Astrocyte (in vitro differentiated cells and primary cell): Measurements from ENCODE around the gene GPR68. TPM values are rescaled to one million over a fixed set of nuclear protein-coding genes. Genes with fewer than 3 reads are reported as not detected.

ENCODE experiments used
- DNase-seq: peaks from one replicate; pipeline ENCODE4 v3.0.0-alpha.2; 2010; ENCODE audit warnings: low read depth
- FAIRE-seq: peaks from 2 replicates; lab custom pipeline; 2011; peaks lifted over from hg19 to GRCh38; lab: Jason Lieb, UNC
- H2AFZ ChIP-seq: 2 replicates; pipeline ENCODE4 v1.6.0; 2012; ENCODE audit warnings: low read depth, low read length, inconsistent platforms
- H3K27ac ChIP-seq: 2 replicates; pipeline ENCODE4 v1.5.1; 2011; ENCODE audit warnings: low read depth, low read length, inconsistent platforms
- H3K27me3 ChIP-seq: 2 replicates; pipeline ENCODE4 v1.6.0; 2011; ENCODE audit warnings: low read length, inconsistent platforms; ENCODE audit not compliant: insufficient read depth
- H3K36me3 ChIP-seq: 2 replicates; pipeline ENCODE4 v1.5.1; 2011; ENCODE audit warnings: low read length, inconsistent platforms; ENCODE audit not compliant: insufficient read depth
- H3K4me1 ChIP-seq: 2 replicates; pipeline ENCODE4 v1.5.1; 2011; ENCODE audit warnings: low read length, inconsistent platforms; ENCODE audit not compliant: insufficient read depth
- H3K4me2 ChIP-seq: 2 replicates; pipeline ENCODE4 v1.6.0; 2012; ENCODE audit warnings: low read length, inconsistent platforms
- H3K4me3 ChIP-seq: 2 replicates; pipeline ENCODE4 v1.5.1; 2011; ENCODE audit warnings: low read depth, mild to moderate bottlenecking, low read length, inconsistent platforms; ENCODE audit not compliant: insufficient read depth
- H3K79me2 ChIP-seq: 2 replicates; pipeline ENCODE4 v1.6.0; 2012; ENCODE audit warnings: mild to moderate bottlenecking, low read length, inconsistent platforms; ENCODE audit not compliant: insufficient read depth
- H3K9ac ChIP-seq: 2 replicates; pipeline ENCODE4 v1.6.0; 2012; ENCODE audit warnings: mild to moderate bottlenecking, low read length, inconsistent platforms
- H3K9me3 ChIP-seq: 2 replicates; pipeline ENCODE4 v1.5.1; 2012; ENCODE audit warnings: low read depth, mild to moderate bottlenecking, low read length, inconsistent platforms; ENCODE audit not compliant: insufficient read depth
- H4K20me1 ChIP-seq: 2 replicates; pipeline ENCODE4 v1.6.0; 2012; ENCODE audit warnings: low read length, inconsistent platforms; ENCODE audit not compliant: insufficient read depth
- H3K27ac Mint-ChIP-seq: one replicate; pipeline ENCODE4 v1.8.0; 2021; ENCODE audit warnings: mild to moderate bottlenecking, mixed read lengths; ENCODE audit not compliant: unreplicated experiment
- H3K27me3 Mint-ChIP-seq: one replicate; pipeline ENCODE4 v1.8.0; 2021; ENCODE audit warnings: low read depth, mixed read lengths; ENCODE audit not compliant: unreplicated experiment
- H3K36me3 Mint-ChIP-seq: one replicate; pipeline ENCODE4 v1.8.0; 2021; ENCODE audit warnings: low read depth, mixed read lengths; ENCODE audit not compliant: unreplicated experiment
- H3K4me1 Mint-ChIP-seq: one replicate; pipeline ENCODE4 v1.8.0; 2021; ENCODE audit warnings: low read depth, mixed read lengths; ENCODE audit not compliant: unreplicated experiment
- H3K4me3 Mint-ChIP-seq: one replicate; pipeline ENCODE4 v1.8.0; 2021; ENCODE audit warnings: mild to moderate bottlenecking, moderate library complexity, mixed read lengths; ENCODE audit not compliant: unreplicated experiment
- H3K9me3 Mint-ChIP-seq: one replicate; pipeline ENCODE4 v1.8.0; 2021; ENCODE audit warnings: mild to moderate bottlenecking, mixed read lengths; ENCODE audit not compliant: unreplicated experiment
- EZH2 ChIP-seq: IDR thresholded peaks from 2 replicates; pipeline ENCODE4 v1.6.1; 2012; ENCODE audit warnings: mild to moderate bottlenecking, low read length, inconsistent platforms; ENCODE audit not compliant: insufficient read depth
- total RNA-seq: library from RNA; stranded (reverse); gene quantifications from 2 replicates; pipeline ENCODE4 v1.2.1, GENCODE V29; 2021
- TF ChIP-seq, protein P1 (sequence below): IDR thresholded peaks from 2 replicates; pipeline ENCODE4 v1.5.1; 2011; ENCODE audit warnings: low read depth, mild to moderate bottlenecking, inconsistent platforms, low read length, moderate library complexity; ENCODE audit not compliant: insufficient read depth

Gene GPR68
- total RNA-seq, 1 donor from 2014 or later = 0.50 TPM

DNA sequence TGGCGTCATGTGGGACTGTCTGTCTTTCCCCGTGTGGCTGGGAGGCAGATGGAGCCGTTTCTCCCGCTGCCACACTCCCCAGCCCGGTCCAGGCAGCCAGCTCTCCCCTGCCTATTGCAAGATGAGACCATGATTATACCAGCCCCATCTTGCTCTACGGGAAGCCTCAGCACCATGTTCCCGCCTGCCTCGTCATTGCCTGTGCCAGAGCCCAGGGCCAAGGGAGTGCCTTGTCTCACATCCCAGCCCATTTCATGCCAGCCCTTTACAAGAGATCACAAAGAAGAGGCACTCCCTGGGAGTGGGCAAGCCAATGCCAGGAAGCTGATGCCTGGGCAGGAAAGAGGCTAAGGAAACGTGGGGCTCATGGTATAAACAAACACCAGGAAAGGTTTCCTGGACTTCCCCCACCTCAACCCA, 23.9 kb downstream of the GPR68 start:
- H2AFZ ChIP-seq = no peak overlapping the region
- no peaks in the 10 kb centered on the region for H4K20me1 ChIP-seq
- H3K4me3 Mint-ChIP-seq = no peak overlapping the region
- TF ChIP-seq, protein P1, sequence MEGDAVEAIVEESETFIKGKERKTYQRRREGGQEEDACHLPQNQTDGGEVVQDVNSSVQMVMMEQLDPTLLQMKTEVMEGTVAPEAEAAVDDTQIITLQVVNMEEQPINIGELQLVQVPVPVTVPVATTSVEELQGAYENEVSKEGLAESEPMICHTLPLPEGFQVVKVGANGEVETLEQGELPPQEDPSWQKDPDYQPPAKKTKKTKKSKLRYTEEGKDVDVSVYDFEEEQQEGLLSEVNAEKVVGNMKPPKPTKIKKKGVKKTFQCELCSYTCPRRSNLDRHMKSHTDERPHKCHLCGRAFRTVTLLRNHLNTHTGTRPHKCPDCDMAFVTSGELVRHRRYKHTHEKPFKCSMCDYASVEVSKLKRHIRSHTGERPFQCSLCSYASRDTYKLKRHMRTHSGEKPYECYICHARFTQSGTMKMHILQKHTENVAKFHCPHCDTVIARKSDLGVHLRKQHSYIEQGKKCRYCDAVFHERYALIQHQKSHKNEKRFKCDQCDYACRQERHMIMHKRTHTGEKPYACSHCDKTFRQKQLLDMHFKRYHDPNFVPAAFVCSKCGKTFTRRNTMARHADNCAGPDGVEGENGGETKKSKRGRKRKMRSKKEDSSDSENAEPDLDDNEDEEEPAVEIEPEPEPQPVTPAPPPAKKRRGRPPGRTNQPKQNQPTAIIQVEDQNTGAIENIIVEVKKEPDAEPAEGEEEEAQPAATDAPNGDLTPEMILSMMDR = no peak
- TF ChIP-seq EZH2 = no peak
- no peaks in the 10 kb centered on the region for H3K27me3 Mint-ChIP-seq
- H3K4me1 ChIP-seq = peaks cover 10% of the 10 kb centered on the region
- no peak for FAIRE-seq
- peaks cover 7% of the 10 kb centered on the region for H3K4me1 Mint-ChIP-seq
- peaks cover 37% of the 10 kb centered on the region for H3K36me3 Mint-ChIP-seq
- H3K27ac Mint-ChIP-seq = no peak overlapping the region
- H3K9me3 Mint-ChIP-seq = peaks cover 7% of the 10 kb centered on the region
- no peaks in the 10 kb centered on the region for H3K36me3 ChIP-seq
- no peaks in the 10 kb centered on the region for H3K79me2 ChIP-seq
- no peak overlapping the region for H3K9ac ChIP-seq
- H3K27ac ChIP-seq = no peak overlapping the region
- no peak overlapping the region for H3K4me2 ChIP-seq
- no peak overlapping the region for H3K4me3 ChIP-seq
- no peak for DNase-seq
- H3K9me3 ChIP-seq = no peaks in the 10 kb centered on the region
- H3K27me3 ChIP-seq = no peaks in the 10 kb centered on the region

DNA sequence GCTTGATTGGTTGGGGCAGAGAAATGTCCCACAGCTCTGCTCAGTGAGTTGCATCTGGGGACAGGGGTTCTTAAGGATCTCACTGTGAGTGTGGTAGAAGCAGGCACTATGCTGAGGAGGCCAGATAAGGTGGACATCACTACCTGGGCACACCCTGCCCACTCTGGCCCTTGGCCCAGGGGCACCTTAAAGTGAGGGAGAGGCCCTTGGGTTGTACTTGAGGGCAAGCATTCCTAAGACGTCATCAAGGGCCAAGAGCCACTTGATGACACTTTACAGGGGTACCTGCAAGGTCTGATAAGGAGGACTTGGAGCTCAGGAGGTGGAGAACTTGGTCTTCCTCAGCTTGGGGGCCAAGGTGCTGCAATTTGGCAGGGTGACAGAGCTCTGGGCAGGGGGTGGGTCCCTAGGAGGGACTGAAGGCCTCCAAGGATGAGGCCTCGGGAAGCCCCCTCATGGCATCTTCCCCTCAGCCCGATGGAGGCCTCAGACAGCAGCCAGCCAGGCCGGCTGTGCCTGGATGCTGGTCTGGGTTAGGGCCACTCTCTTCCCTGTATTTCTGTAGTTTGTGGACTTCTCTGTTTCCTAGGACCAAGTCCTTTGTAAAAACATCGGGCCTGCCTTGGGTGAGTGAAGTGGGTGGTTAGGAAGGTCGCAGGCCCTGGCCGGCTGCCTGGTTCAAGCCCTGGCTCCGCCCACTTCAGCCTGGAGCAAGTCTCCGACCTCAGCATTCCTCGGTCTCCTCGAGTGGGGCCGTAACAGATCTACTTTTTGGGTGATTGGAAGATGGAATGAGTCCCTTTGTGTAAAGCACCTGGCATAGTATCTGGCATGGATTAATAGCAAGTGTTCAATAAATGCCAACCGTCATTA, 24.8 kb downstream of the GPR68 start:
- Histone ChIP-seq H3K36me3 (no peaks in the 10 kb centered on the region), H3K9me3 (no peaks in the 10 kb centered on the region), H3K4me3 (no peak overlapping the region), H3K27ac (no peak overlapping the region), H3K27me3 (no peaks in the 10 kb centered on the region), H4K20me1 (no peaks in the 10 kb centered on the region), H2AFZ (no peak overlapping the region), H3K4me2 (no peak overlapping the region), H3K4me1 (peaks cover 10% of the 10 kb centered on the region), H3K79me2 (no peaks in the 10 kb centered on the region), H3K9ac (no peak overlapping the region)
- FAIRE-seq = no peak
- Mint-ChIP-seq H3K27me3 (no peaks in the 10 kb centered on the region), H3K27ac (no peak overlapping the region), H3K4me3 (no peak overlapping the region), H3K36me3 (peaks cover 35% of the 10 kb centered on the region), H3K9me3 (peaks cover 7% of the 10 kb centered on the region), H3K4me1 (peaks cover under 1% of the 10 kb centered on the region)
- DNase-seq = no peak
- no peak for TF ChIP-seq EZH2
- TF ChIP-seq, protein P1 = no peak

DNA sequence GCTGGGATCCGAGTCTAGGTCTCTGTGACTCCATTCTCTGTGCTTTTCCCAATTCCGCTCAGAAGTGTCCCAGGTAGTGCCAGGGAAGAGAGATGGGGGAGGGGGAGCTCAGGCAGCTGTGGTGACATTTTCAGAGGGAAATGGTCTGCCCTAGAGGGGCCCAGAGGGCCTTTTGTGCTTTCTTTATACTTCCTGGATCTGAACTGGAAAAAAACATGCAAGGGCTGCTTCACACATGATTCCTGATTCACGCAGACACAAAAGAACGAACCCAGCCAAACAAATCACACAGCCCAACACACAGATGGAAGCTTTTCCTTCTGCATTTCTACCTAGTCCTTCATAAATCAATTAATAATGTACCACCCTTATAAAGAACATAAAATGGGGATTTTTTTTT, 26.5 kb downstream of the GPR68 start:
- Mint-ChIP-seq H3K4me1 (no peaks in the 10 kb centered on the region), H3K9me3 (peaks cover 6% of the 10 kb centered on the region), H3K27ac (no peak overlapping the region), H3K27me3 (no peaks in the 10 kb centered on the region), H3K36me3 (peaks cover 36% of the 10 kb centered on the region), H3K4me3 (no peak overlapping the region)
- no peak for DNase-seq
- H3K27ac ChIP-seq = no peak overlapping the region
- TF ChIP-seq, protein P1 = no peak
- TF ChIP-seq EZH2 = no peak
- H2AFZ ChIP-seq = no peak overlapping the region
- H3K4me3 ChIP-seq = no peak overlapping the region
- no peaks in the 10 kb centered on the region for H3K9me3 ChIP-seq
- FAIRE-seq = no peak
- H3K9ac ChIP-seq = no peak overlapping the region
- peaks cover 10% of the 10 kb centered on the region for H3K4me1 ChIP-seq
- H3K36me3 ChIP-seq = no peaks in the 10 kb centered on the region
- H3K4me2 ChIP-seq = no peak overlapping the region
- no peaks in the 10 kb centered on the region for H3K79me2 ChIP-seq
- H3K27me3 ChIP-seq = no peaks in the 10 kb centered on the region
- H4K20me1 ChIP-seq = no peaks in the 10 kb centered on the region
